HEK293 (cell line): Measurements from ENCODE around the gene RPRD2.
A peak's percentile ranks its signal among the peaks of the same experiment; 100 is the strongest.

Experiments
- RBAK ChIP-seq: fragments of 450-650 bp; formaldehyde crosslinking; IDR thresholded peaks from 2 replicates; pipeline ENCODE4 v1.5.1; 2016; ENCODE audit warnings: missing biosample characterization, missing genetic modification characterization
- SCRT1 ChIP-seq: fragments of 450-650 bp; formaldehyde crosslinking; IDR thresholded peaks from 2 replicates; pipeline ENCODE4 v1.5.1; 2016; ENCODE audit warnings: missing biosample characterization, missing genetic modification characterization, borderline replicate concordance
- SP7 ChIP-seq: fragments of 450-650 bp; formaldehyde crosslinking; IDR thresholded peaks from 2 replicates; pipeline ENCODE4 v1.5.1; 2016; ENCODE audit warnings: missing biosample characterization, missing genetic modification characterization
- ZBTB48 ChIP-seq: fragments of 450-650 bp; formaldehyde crosslinking; IDR thresholded peaks from 2 replicates; pipeline ENCODE4 v1.5.1; 2016; ENCODE audit warnings: missing biosample characterization, missing genetic modification characterization
- ZNF133 ChIP-seq: fragments of 450-650 bp; formaldehyde crosslinking; IDR thresholded peaks from 2 replicates; pipeline ENCODE4 v1.5.1; 2016; ENCODE audit warnings: missing biosample characterization, missing genetic modification characterization
- ZNF169 ChIP-seq: fragments of 450-650 bp; formaldehyde crosslinking; IDR thresholded peaks from 2 replicates; pipeline ENCODE4 v1.5.1; 2016; ENCODE audit warnings: missing biosample characterization, missing genetic modification characterization
- ZNF19 ChIP-seq: fragments of 450-650 bp; formaldehyde crosslinking; IDR thresholded peaks from 2 replicates; pipeline ENCODE4; 2016; ENCODE audit warnings: missing biosample characterization, missing genetic modification characterization, low read depth
- ZNF311 ChIP-seq: fragments of 450-650 bp; formaldehyde crosslinking; IDR thresholded peaks from 2 replicates; pipeline ENCODE4 v1.5.1; 2017; ENCODE audit warnings: missing biosample characterization, missing genetic modification characterization, borderline replicate concordance
- ZNF324 ChIP-seq: fragments of 450-650 bp; formaldehyde crosslinking; IDR thresholded peaks from 2 replicates; pipeline ENCODE4 v1.5.1; 2016; ENCODE audit warnings: missing biosample characterization, missing genetic modification characterization
- ZNF341 ChIP-seq: fragments of 450-650 bp; formaldehyde crosslinking; IDR thresholded peaks from 2 replicates; pipeline ENCODE4; 2016; ENCODE audit warnings: low read depth, missing biosample characterization, missing genetic modification characterization
- ZNF558 ChIP-seq: fragments of 450-650 bp; formaldehyde crosslinking; IDR thresholded peaks from 2 replicates; pipeline ENCODE4 v1.5.1; 2016; ENCODE audit warnings: missing biosample characterization, missing genetic modification characterization
- ZNF571 ChIP-seq: fragments of 450-650 bp; formaldehyde crosslinking; IDR thresholded peaks from 2 replicates; pipeline ENCODE4 v1.5.0; 2017; ENCODE audit warnings: missing biosample characterization, missing genetic modification characterization
- ZNF585B ChIP-seq: fragments of 450-650 bp; formaldehyde crosslinking; IDR thresholded peaks from 2 replicates; pipeline ENCODE4 v1.5.1; 2016; ENCODE audit warnings: missing biosample characterization, missing genetic modification characterization
- ZNF701 ChIP-seq: fragments of 450-650 bp; formaldehyde crosslinking; IDR thresholded peaks from 2 replicates; pipeline ENCODE4 v1.5.1; 2016; ENCODE audit warnings: missing biosample characterization, missing genetic modification characterization
- ZNF747 ChIP-seq: fragments of 450-650 bp; formaldehyde crosslinking; IDR thresholded peaks from 2 replicates; pipeline ENCODE4 v1.5.1; 2016; ENCODE audit warnings: missing biosample characterization, missing genetic modification characterization
- ZNF777 ChIP-seq: fragments of 450-650 bp; formaldehyde crosslinking; IDR thresholded peaks from 2 replicates; pipeline ENCODE4 v1.5.1; 2017; ENCODE audit warnings: missing biosample characterization, missing genetic modification characterization, borderline replicate concordance
- ZSCAN30 ChIP-seq: fragments of 450-650 bp; IDR thresholded peaks from 2 replicates; pipeline ENCODE4 v1.5.1; 2018; ENCODE audit warnings: missing biosample characterization, mild to moderate bottlenecking, missing genetic modification characterization, moderate library complexity
- TF ChIP-seq, protein P1 (sequence below): IDR thresholded peaks from 2 replicates; pipeline ENCODE4 v1.6.1; 2011; ENCODE audit warnings: mild to moderate bottlenecking, low read depth, low read length, borderline replicate concordance
- TF ChIP-seq, protein P2 (sequence below): fragments of 450-650 bp; IDR thresholded peaks from 2 replicates; pipeline ENCODE4 v1.5.1; 2018; ENCODE audit warnings: missing biosample characterization, mild to moderate bottlenecking, missing genetic modification characterization
- TF ChIP-seq, protein P3 (sequence below): fragments of 450-650 bp; formaldehyde crosslinking; IDR thresholded peaks from 2 replicates; pipeline ENCODE4 v1.5.1; 2017; ENCODE audit warnings: missing biosample characterization, missing genetic modification characterization
- TF ChIP-seq, protein P4 (sequence below): fragments of 450-650 bp; formaldehyde crosslinking; IDR thresholded peaks from 2 replicates; pipeline ENCODE4 v1.5.1; 2016; ENCODE audit warnings: missing biosample characterization, missing genetic modification characterization
- TF ChIP-seq, protein P5 (sequence below): fragments of 450-650 bp; formaldehyde crosslinking; conservative IDR thresholded peaks from 2 replicates; pipeline ENCODE4 v1.5.1; 2016; ENCODE audit warnings: low read depth, missing biosample characterization, missing genetic modification characterization
- TF ChIP-seq, protein P6 (sequence below): fragments of 450-650 bp; formaldehyde crosslinking; IDR thresholded peaks from 2 replicates; pipeline ENCODE4 v1.5.1; 2016; ENCODE audit warnings: missing biosample characterization, missing genetic modification characterization, low read depth
- TF ChIP-seq, protein P7 (sequence below): fragments of 450-650 bp; formaldehyde crosslinking; IDR thresholded peaks from 2 replicates; pipeline ENCODE4 v1.5.1; 2017; ENCODE audit warnings: missing biosample characterization, missing genetic modification characterization
- TF ChIP-seq, protein P8 (sequence below): fragments of 450-650 bp; formaldehyde crosslinking; IDR thresholded peaks from 2 replicates; pipeline ENCODE4 v1.5.1; 2016; ENCODE audit warnings: missing biosample characterization, missing genetic modification characterization

The RPRD2 gene

DNA sequence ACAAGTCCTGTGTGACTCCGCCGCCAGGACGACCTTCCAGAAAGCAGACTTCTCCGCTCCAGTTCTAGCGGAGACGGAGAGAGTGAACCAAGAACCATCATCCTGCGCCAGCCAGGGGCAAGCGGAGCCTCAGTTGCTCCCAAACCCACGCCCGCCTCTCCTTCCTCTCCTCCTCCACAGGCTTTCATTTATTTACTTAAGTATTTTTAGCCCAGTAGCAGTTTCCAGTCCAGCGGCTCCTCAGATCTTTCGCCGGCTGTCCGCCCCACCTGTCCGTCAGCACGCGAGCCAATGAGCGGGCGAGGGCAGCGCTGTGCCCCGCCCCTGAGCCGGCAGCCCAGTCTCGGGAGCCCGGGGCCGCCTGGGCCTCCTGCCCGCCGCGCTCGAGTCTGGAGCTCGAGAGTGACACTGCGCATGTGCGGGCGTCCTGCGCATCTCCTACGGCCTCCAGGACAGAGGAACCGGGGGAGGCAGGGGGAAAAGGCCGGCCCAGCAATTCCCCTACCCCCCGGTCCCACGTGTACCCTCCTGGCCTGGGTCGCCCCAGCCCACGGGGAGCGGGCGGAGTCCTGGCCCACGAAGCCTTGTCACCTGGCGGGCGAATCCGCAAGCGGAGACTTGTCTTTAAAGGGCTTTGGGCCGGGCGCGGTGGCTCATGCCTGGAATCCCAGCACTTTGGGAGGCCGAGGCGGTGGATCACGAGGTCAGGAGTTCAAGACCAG, 151.5 kb downstream of the RPRD2 start, which contains the start of gene FALEC (continued):
- TF ChIP-seq, protein P1, sequence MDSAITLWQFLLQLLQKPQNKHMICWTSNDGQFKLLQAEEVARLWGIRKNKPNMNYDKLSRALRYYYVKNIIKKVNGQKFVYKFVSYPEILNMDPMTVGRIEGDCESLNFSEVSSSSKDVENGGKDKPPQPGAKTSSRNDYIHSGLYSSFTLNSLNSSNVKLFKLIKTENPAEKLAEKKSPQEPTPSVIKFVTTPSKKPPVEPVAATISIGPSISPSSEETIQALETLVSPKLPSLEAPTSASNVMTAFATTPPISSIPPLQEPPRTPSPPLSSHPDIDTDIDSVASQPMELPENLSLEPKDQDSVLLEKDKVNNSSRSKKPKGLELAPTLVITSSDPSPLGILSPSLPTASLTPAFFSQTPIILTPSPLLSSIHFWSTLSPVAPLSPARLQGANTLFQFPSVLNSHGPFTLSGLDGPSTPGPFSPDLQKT = no peak
- TF ChIP-seq ZNF169 = no peak
- TF ChIP-seq ZSCAN30 = peak; percentile 91
- TF ChIP-seq RBAK (tag by site-specific recombination) = no peak
- TF ChIP-seq, protein P2, sequence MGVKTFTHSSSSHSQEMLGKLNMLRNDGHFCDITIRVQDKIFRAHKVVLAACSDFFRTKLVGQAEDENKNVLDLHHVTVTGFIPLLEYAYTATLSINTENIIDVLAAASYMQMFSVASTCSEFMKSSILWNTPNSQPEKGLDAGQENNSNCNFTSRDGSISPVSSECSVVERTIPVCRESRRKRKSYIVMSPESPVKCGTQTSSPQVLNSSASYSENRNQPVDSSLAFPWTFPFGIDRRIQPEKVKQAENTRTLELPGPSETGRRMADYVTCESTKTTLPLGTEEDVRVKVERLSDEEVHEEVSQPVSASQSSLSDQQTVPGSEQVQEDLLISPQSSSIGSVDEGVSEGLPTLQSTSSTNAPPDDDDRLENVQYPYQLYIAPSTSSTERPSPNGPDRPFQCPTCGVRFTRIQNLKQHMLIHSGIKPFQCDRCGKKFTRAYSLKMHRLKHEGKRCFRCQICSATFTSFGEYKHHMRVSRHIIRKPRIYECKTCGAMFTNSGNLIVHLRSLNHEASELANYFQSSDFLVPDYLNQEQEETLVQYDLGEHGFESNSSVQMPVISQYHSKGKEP = no peak
- no peak for TF ChIP-seq ZNF747 (tag by site-specific recombination)
- TF ChIP-seq, protein P3, sequence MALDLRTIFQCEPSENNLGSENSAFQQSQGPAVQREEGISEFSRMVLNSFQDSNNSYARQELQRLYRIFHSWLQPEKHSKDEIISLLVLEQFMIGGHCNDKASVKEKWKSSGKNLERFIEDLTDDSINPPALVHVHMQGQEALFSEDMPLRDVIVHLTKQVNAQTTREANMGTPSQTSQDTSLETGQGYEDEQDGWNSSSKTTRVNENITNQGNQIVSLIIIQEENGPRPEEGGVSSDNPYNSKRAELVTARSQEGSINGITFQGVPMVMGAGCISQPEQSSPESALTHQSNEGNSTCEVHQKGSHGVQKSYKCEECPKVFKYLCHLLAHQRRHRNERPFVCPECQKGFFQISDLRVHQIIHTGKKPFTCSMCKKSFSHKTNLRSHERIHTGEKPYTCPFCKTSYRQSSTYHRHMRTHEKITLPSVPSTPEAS (tag by site-specific recombination) = no peak
- TF ChIP-seq ZBTB48 (tag by site-specific recombination) = 0 out of 2 replicates have a peak, but pooled peaks have one; percentile 8
- TF ChIP-seq ZNF558 (tag by site-specific recombination) = no peak; the same call in 1 of the 2 replicates
- TF ChIP-seq ZNF341 (tag by site-specific recombination) = peak; percentile 92
- TF ChIP-seq ZNF777 (tag by site-specific recombination) = no peak
- TF ChIP-seq, protein P4, sequence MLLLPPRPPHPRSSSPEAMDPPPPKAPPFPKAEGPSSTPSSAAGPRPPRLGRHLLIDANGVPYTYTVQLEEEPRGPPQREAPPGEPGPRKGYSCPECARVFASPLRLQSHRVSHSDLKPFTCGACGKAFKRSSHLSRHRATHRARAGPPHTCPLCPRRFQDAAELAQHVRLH (tag by site-specific recombination) = peak; percentile 88; the same call in 1 of the 2 replicates
- peak; percentile 69 for TF ChIP-seq SP7
- TF ChIP-seq ZNF701 (tag by site-specific recombination) = no peak
- TF ChIP-seq, protein P5, sequence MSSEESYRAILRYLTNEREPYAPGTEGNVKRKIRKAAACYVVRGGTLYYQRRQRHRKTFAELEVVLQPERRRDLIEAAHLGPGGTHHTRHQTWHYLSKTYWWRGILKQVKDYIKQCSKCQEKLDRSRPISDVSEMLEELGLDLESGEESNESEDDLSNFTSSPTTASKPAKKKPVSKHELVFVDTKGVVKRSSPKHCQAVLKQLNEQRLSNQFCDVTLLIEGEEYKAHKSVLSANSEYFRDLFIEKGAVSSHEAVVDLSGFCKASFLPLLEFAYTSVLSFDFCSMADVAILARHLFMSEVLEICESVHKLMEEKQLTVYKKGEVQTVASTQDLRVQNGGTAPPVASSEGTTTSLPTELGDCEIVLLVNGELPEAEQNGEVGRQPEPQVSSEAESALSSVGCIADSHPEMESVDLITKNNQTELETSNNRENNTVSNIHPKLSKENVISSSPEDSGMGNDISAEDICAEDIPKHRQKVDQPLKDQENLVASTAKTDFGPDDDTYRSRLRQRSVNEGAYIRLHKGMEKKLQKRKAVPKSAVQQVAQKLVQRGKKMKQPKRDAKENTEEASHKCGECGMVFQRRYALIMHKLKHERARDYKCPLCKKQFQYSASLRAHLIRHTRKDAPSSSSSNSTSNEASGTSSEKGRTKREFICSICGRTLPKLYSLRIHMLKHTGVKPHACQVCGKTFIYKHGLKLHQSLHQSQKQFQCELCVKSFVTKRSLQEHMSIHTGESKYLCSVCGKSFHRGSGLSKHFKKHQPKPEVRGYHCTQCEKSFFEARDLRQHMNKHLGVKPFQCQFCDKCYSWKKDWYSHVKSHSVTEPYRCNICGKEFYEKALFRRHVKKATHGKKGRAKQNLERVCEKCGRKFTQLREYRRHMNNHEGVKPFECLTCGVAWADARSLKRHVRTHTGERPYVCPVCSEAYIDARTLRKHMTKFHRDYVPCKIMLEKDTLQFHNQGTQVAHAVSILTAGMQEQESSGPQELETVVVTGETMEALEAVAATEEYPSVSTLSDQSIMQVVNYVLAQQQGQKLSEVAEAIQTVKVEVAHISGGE (tag by site-specific recombination) = no peak
- TF ChIP-seq, protein P6, sequence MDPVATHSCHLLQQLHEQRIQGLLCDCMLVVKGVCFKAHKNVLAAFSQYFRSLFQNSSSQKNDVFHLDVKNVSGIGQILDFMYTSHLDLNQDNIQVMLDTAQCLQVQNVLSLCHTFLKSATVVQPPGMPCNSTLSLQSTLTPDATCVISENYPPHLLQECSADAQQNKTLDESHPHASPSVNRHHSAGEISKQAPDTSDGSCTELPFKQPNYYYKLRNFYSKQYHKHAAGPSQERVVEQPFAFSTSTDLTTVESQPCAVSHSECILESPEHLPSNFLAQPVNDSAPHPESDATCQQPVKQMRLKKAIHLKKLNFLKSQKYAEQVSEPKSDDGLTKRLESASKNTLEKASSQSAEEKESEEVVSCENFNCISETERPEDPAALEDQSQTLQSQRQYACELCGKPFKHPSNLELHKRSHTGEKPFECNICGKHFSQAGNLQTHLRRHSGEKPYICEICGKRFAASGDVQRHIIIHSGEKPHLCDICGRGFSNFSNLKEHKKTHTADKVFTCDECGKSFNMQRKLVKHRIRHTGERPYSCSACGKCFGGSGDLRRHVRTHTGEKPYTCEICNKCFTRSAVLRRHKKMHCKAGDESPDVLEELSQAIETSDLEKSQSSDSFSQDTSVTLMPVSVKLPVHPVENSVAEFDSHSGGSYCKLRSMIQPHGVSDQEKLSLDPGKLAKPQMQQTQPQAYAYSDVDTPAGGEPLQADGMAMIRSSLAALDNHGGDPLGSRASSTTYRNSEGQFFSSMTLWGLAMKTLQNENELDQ (tag by site-specific recombination) = no peak
- no peak for TF ChIP-seq ZNF585B (tag by site-specific recombination)
- no peak for TF ChIP-seq SCRT1 (tag by site-specific recombination)
- no peak for TF ChIP-seq ZNF571 (tag by site-specific recombination)
- no peak for TF ChIP-seq ZNF311 (tag by site-specific recombination)
- TF ChIP-seq ZNF324 = no peak
- TF ChIP-seq, protein P7, sequence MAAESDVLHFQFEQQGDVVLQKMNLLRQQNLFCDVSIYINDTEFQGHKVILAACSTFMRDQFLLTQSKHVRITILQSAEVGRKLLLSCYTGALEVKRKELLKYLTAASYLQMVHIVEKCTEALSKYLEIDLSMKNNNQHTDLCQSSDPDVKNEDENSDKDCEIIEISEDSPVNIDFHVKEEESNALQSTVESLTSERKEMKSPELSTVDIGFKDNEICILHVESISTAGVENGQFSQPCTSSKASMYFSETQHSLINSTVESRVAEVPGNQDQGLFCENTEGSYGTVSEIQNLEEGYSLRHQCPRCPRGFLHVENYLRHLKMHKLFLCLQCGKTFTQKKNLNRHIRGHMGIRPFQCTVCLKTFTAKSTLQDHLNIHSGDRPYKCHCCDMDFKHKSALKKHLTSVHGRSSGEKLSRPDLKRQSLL = peak; percentile 88
- TF ChIP-seq, protein P8, sequence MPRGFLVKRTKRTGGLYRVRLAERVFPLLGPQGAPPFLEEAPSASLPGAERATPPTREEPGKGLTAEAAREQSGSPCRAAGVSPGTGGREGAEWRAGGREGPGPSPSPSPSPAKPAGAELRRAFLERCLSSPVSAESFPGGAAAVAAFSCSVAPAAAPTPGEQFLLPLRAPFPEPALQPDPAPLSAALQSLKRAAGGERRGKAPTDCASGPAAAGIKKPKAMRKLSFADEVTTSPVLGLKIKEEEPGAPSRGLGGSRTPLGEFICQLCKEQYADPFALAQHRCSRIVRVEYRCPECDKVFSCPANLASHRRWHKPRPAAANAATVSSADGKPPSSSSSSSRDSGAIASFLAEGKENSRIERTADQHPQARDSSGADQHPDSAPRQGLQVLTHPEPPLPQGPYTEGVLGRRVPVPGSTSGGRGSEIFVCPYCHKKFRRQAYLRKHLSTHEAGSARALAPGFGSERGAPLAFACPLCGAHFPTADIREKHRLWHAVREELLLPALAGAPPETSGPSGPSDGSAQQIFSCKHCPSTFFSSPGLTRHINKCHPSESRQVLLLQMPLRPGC (tag by site-specific recombination) = 0 out of 2 replicates have a peak, but pooled peaks have one; percentile 26
- TF ChIP-seq ZNF19 (tag by site-specific recombination) = no peak
- no peak for TF ChIP-seq ZNF133 (tag by site-specific recombination)
